NCI-H146 treated with DMSO at 0.1 percent for 48 hours (cell line): ENCODE measurements around the gene FOXP1.
A peak's percentile ranks its signal among the peaks of the same experiment; 100 is the strongest.

Experiments used
- DNase-seq: peaks from one replicate; lab custom pipeline; 2025; ENCODE audit not compliant: unreplicated experiment; lab: John Stamatoyannopoulos, UW

Gene FOXP1

GRCh38 chr3:71587958-71588357 is 4.4 kb upstream of the FOXP1 start:
- DNase-seq, result no peak

- DNase-seq, result no peak
These were observed 3.3 kb upstream of the FOXP1 start for GRCh38 chr3:71586810-71587242.

- DNase-seq, result peak; percentile 7
These were observed 2.6 kb upstream of the FOXP1 start for GRCh38 chr3:71585887-71586809.

- DNase-seq, result no peak
These were observed 1.6 kb upstream of the FOXP1 start for GRCh38 chr3:71585131-71585530.

- DNase-seq, result peak; percentile 23
These were observed 975 bp upstream of the FOXP1 start for GRCh38 chr3:71584394-71585011.

- peak; percentile 6 for DNase-seq
These were observed 639 bp downstream of the FOXP1 start for GRCh38 chr3:71582612-71583565.

- DNase-seq, result peak; percentile 7
These were observed 1.4 kb downstream of the FOXP1 start for GRCh38 chr3:71582036-71582611.

GRCh38 chr3:71581457-71582035 is 2.0 kb downstream of the FOXP1 start:
- DNase-seq, result no peak

- no peak for DNase-seq
These were observed 2.7 kb downstream of the FOXP1 start for GRCh38 chr3:71580636-71581456.

GRCh38 chr3:71579935-71580406 is 3.6 kb downstream of the FOXP1 start:
- peak; percentile 56 for DNase-seq

GRCh38 chr3:71579326-71579934 is 4.1 kb downstream of the FOXP1 start:
- no peak for DNase-seq

GRCh38 chr3:71578054-71578751 is 5.3 kb downstream of the FOXP1 start:
- DNase-seq, result no peak

- DNase-seq, result no peak
These were observed 6.5 kb downstream of the FOXP1 start for GRCh38 chr3:71577011-71577410.

GRCh38 chr3:71575433-71575832 is 8.1 kb downstream of the FOXP1 start:
- DNase-seq, result no peak

GRCh38 chr3:71573181-71573580 is 10.3 kb downstream of the FOXP1 start:
- DNase-seq, result no peak

- no peak for DNase-seq
These were observed 13.0 kb downstream of the FOXP1 start for GRCh38 chr3:71570546-71570945.

- no peak for DNase-seq
These were observed 15.3 kb downstream of the FOXP1 start for GRCh38 chr3:71568207-71568606.

- no peak for DNase-seq
These were observed 16.8 kb downstream of the FOXP1 start for GRCh38 chr3:71566776-71567175.
